ENCODE measurements around the gene OR11A1. TPM values are rescaled to one million over a fixed set of nuclear protein-coding genes. Genes with fewer than 3 reads are reported as not detected.

OR11A1 gene
- not detected in 2 replicates for total RNA-seq

GRCh38 chr6:29456971-29457370 lies at the start of gene OR11A1, which contains the start of gene OR2H1:
Gene OR11A1 (minus strand): TSS chr6:29457071. CDS start chr6:29427641, 29,430 bp downstream.
Gene OR2H1 (plus strand): TSS chr6:29457155. CDS start chr6:29461770, 4,615 bp downstream.

GRCh38 chr6:29487660-29488059 lies 30.8 kb upstream of the OR11A1 start, which contains the start of gene MAS1L:
Gene MAS1L (minus strand): TSS chr6:29487956. CDS start chr6:29487902, 54 bp downstream.

GRCh38 chr6:29439006-29439405 lies 17.9 kb downstream of the OR11A1 start, which contains the start of gene OR10C1:
Gene OR10C1 (plus strand): TSS chr6:29439306. CDS start chr6:29440016, 710 bp downstream.

GRCh38 chr6:29414588-29414987 lies 42.3 kb downstream of the OR11A1 start, which contains the start of gene OR12D1:
Gene OR12D1 (plus strand): TSS chr6:29414928.

GRCh38 chr6:29395331-29395730 lies 61.5 kb downstream of the OR11A1 start, which contains the start of gene OR12D2:
Gene OR12D2 (plus strand): TSS chr6:29395631. CDS start chr6:29396700, 1,069 bp downstream.

Other genes starting within 250 kb of the OR11A1 start
- gene OR14J1, start 155.4 kb downstream of the OR11A1 start, total RNA-seq = not detected in 2 replicates
- gene OR5V1, start 88.2 kb downstream of the OR11A1 start, total RNA-seq = not detected in 2 replicates
- gene OR12D3, start 81.8 kb downstream of the OR11A1 start, total RNA-seq = not detected in 2 replicates
- gene OR12D2, start 61.4 kb downstream of the OR11A1 start, total RNA-seq = not detected in 2 replicates
- not detected in 2 replicates for gene OR12D1, start 42.1 kb downstream of the OR11A1 start, total RNA-seq
- not detected in 2 replicates for gene OR10C1, start 17.8 kb downstream of the OR11A1 start, total RNA-seq
- gene OR2H1, start 84 bp upstream of the OR11A1 start, total RNA-seq = not detected in 2 replicates
- not detected in 2 replicates for gene MAS1L, start 30.9 kb upstream of the OR11A1 start, total RNA-seq
- not detected in 2 replicates for gene UBD, start 102.7 kb upstream of the OR11A1 start, total RNA-seq
- gene OR2H2, start 128.1 kb upstream of the OR11A1 start, total RNA-seq = not detected in 2 replicates
- gene GABBR1, start 176.1 kb upstream of the OR11A1 start, total RNA-seq = 10.4 and 17.1 TPM in 2 replicates
- not detected in 2 replicates for gene MOG, start 200.0 kb upstream of the OR11A1 start, total RNA-seq
- not detected in 2 replicates for gene ZFP57, start 224.1 kb upstream of the OR11A1 start, total RNA-seq